IMR-90 (cell line): ENCODE data around the gene ZSCAN10. TPM values are rescaled to one million over a fixed set of nuclear protein-coding genes. Genes with fewer than 3 reads are reported as not detected.

Experiments used
- ATAC-seq: fragments of 200-7000 bp; cut with Tn5 transposase; 2 replicates; pipeline ENCODE4 v1.9.1; 2020; ENCODE audit warnings: low read depth, mild to moderate bottlenecking, moderate library complexity
- BruUV-seq: library from RNA; stranded (reverse); fragments of 400-500 nt; replicated peaks from 2 replicates; lab custom pipeline; 2021; lab: Mats Ljungman, UMichigan
- CTCF ChIA-PET: fragments of 300-600 bp; formaldehyde crosslinking; extraction: SDS; loops from one replicate; lab custom pipeline; 2021; ENCODE audit warnings: antibody characterized with exemption; lab: Yijun Ruan, JAX
- POLR2A ChIA-PET: fragments of 300-600 bp; sonication (Branson Sonifier 250); formaldehyde crosslinking; loops from one replicate; lab custom pipeline; 2022; ENCODE audit warnings: antibody characterized with exemption; ENCODE audit not compliant: unreplicated experiment; lab: Charles Lee
- DNase-seq: peaks from one replicate; pipeline ENCODE4 v3.0.0; 2013
- H2AFZ ChIP-seq: replicated peaks from 2 replicates; pipeline ENCODE3; 2013; ENCODE audit warnings: low read length, mild to moderate bottlenecking; ENCODE audit not compliant: poor library complexity
- H2AK5ac ChIP-seq: 2 replicates; pipeline ENCODE4 v1.6.1; 2013; ENCODE audit warnings: low read depth, low read length, inconsistent platforms
- H2AK9ac ChIP-seq: replicated peaks from 2 replicates; pipeline ENCODE3; 2013; ENCODE audit warnings: mild to moderate bottlenecking, low read depth, low read length, moderate library complexity; ENCODE audit not compliant: poor library complexity
- H2BK120ac ChIP-seq: 2 replicates; pipeline ENCODE4 v1.6.1; 2013; ENCODE audit warnings: low read depth, low read length, inconsistent platforms
- H2BK15ac ChIP-seq: 3 replicates; pipeline ENCODE4 v1.6.1; 2013; ENCODE audit warnings: low read depth, low read length, inconsistent platforms
- H2BK20ac ChIP-seq: 2 replicates; pipeline ENCODE4 v1.6.1; 2013; ENCODE audit warnings: low read depth, mild to moderate bottlenecking, inconsistent platforms, low read length, moderate library complexity
- H2BK5ac ChIP-seq: 2 replicates; pipeline ENCODE4 v1.6.1; 2013; ENCODE audit warnings: mild to moderate bottlenecking, low read depth, low read length, inconsistent platforms; ENCODE audit not compliant: poor library complexity, severe bottlenecking
- H3K14ac ChIP-seq: replicated peaks from 2 replicates; pipeline ENCODE4 v1.6.1; 2013; ENCODE audit warnings: low read depth, low read length, inconsistent platforms
- H3K18ac ChIP-seq: 2 replicates; pipeline ENCODE4 v1.6.1; 2013; ENCODE audit warnings: low read depth, low read length, control low read depth
- H3K23ac ChIP-seq: 2 replicates; pipeline ENCODE4 v1.6.1; 2013; ENCODE audit warnings: low read depth, low read length, inconsistent platforms
- H3K27ac ChIP-seq: 2 replicates; pipeline ENCODE4 v1.5.1; 2013; ENCODE audit warnings: mild to moderate bottlenecking, control low read depth, low read length; ENCODE audit not compliant: insufficient read depth
- H3K27me3 ChIP-seq: 2 replicates; pipeline ENCODE4 v1.6.1; 2013; ENCODE audit warnings: low read length; ENCODE audit not compliant: control insufficient read depth, insufficient read depth
- H3K36me3 ChIP-seq: 2 replicates; pipeline ENCODE4 v1.6.1; 2013; ENCODE audit warnings: low read length, mixed read lengths; ENCODE audit not compliant: control insufficient read depth, insufficient read depth
- H3K4ac ChIP-seq: 2 replicates; pipeline ENCODE4 v1.6.1; 2013; ENCODE audit warnings: low read depth, low read length, inconsistent platforms
- H3K4me1 ChIP-seq: 2 replicates; pipeline ENCODE4 v1.6.1; 2013; ENCODE audit warnings: low read length, mixed read lengths; ENCODE audit not compliant: control insufficient read depth, insufficient read depth
- H3K4me2 ChIP-seq: 2 replicates; pipeline ENCODE4 v1.6.1; 2013; ENCODE audit warnings: low read depth, mild to moderate bottlenecking, control low read depth, low read length, moderate library complexity
- H3K4me3 ChIP-seq: 2 replicates; pipeline ENCODE4 v1.5.1; 2013; ENCODE audit warnings: low read depth, mild to moderate bottlenecking, control low read depth, low read length, moderate library complexity; ENCODE audit not compliant: insufficient read depth
- H3K56ac ChIP-seq: 2 replicates; pipeline ENCODE4 v1.6.1; 2013; ENCODE audit warnings: low read length, inconsistent platforms; ENCODE audit not compliant: insufficient read depth; ENCODE audit errors: extremely low read depth
- H3K79me1 ChIP-seq, 2 experiments: 2 replicates each; pipeline ENCODE4 v1.6.1; 2013; ENCODE audit warnings: low read length in 2 of 2, inconsistent platforms in 1 of 2, low read depth in 1 of 2
- H3K9ac ChIP-seq: 2 replicates; pipeline ENCODE4 v1.6.1; 2013; ENCODE audit warnings: low read depth, low read length, control low read depth
- H3K9me1 ChIP-seq: 2 replicates; pipeline ENCODE4 v1.6.1; 2013; ENCODE audit warnings: low read length, inconsistent platforms; ENCODE audit not compliant: insufficient read depth
- H3K9me3 ChIP-seq: 2 replicates; pipeline ENCODE4 v1.6.1; 2013; ENCODE audit warnings: low read length; ENCODE audit not compliant: control insufficient read depth, insufficient read depth
- H4K20me1 ChIP-seq: 2 replicates; pipeline ENCODE4 v1.6.1; 2013; ENCODE audit warnings: low read length, inconsistent platforms; ENCODE audit not compliant: insufficient read depth
- H4K5ac ChIP-seq: 2 replicates; pipeline ENCODE4 v1.6.1; 2013; ENCODE audit warnings: mild to moderate bottlenecking, low read depth, low read length, control low read depth
- H4K8ac ChIP-seq, 2 experiments: 2 replicates each; pipeline ENCODE4 v1.6.1; 2013; ENCODE audit warnings: low read depth in 2 of 2, low read length in 2 of 2, control low read depth in 1 of 2, inconsistent platforms in 1 of 2
- H4K91ac ChIP-seq: 2 replicates; pipeline ENCODE4 v1.6.1; 2013; ENCODE audit warnings: low read depth, low read length, inconsistent platforms; ENCODE audit not compliant: insufficient read depth
- BHLHE40 ChIP-seq: fragments of 150-350 bp; IDR thresholded peaks from 2 replicates; pipeline ENCODE4 v1.6.1; 2016; ENCODE audit warnings: mild to moderate bottlenecking, low read depth, low read length
- CEBPB ChIP-seq: IDR thresholded peaks from 2 replicates; pipeline ENCODE4 v1.6.1; 2012; ENCODE audit warnings: low read depth, low read length, improper control_type of control experiment
- CHD1 ChIP-seq: IDR thresholded peaks from 2 replicates; pipeline ENCODE4 v1.6.1; 2012; ENCODE audit warnings: low read depth, low read length, improper control_type of control experiment
- CTCF ChIP-seq: conservative IDR thresholded peaks from 2 replicates; pipeline ENCODE4 v1.5.1; 2012; ENCODE audit warnings: mild to moderate bottlenecking, low read depth, low read length, improper control_type of control experiment
- ELK1 ChIP-seq: fragments of 150-350 bp; IDR thresholded peaks from 2 replicates; pipeline ENCODE4 v1.6.1; 2016; ENCODE audit warnings: low read depth, mild to moderate bottlenecking, low read length, moderate library complexity, borderline replicate concordance
- FOS ChIP-seq: fragments of 150-350 bp; IDR thresholded peaks from 2 replicates; pipeline ENCODE4 v1.6.1; 2016; ENCODE audit warnings: low read depth, low read length
- MAFK ChIP-seq: IDR thresholded peaks from 2 replicates; pipeline ENCODE4 v1.6.1; 2012; ENCODE audit warnings: low read depth, low read length, improper control_type of control experiment
- MAZ ChIP-seq: IDR thresholded peaks from 2 replicates; pipeline ENCODE4 v1.6.1; 2012; ENCODE audit warnings: low read depth, mild to moderate bottlenecking, low read length, improper control_type of control experiment, moderate library complexity, borderline replicate concordance
- MXI1 ChIP-seq: IDR thresholded peaks from 2 replicates; pipeline ENCODE4 v1.6.1; 2012; ENCODE audit warnings: low read depth, mild to moderate bottlenecking, low read length, moderate library complexity, borderline replicate concordance
- NFE2L2 ChIP-seq: fragments of 150-350 bp; IDR thresholded peaks from 2 replicates; pipeline ENCODE4 v1.6.1; 2016; ENCODE audit warnings: low read depth, mild to moderate bottlenecking, low read length
- POLR2A ChIP-seq: IDR thresholded peaks from 2 replicates; pipeline ENCODE4 v1.6.1; 2012; ENCODE audit warnings: mild to moderate bottlenecking, low read depth, low read length
- RAD21 ChIP-seq: IDR thresholded peaks from 2 replicates; pipeline ENCODE4 v1.6.1; 2012; ENCODE audit warnings: low read length, improper control_type of control experiment
- RCOR1 ChIP-seq: IDR thresholded peaks from 2 replicates; pipeline ENCODE4 v1.6.1; 2012; ENCODE audit warnings: mild to moderate bottlenecking, low read length, improper control_type of control experiment; ENCODE audit not compliant: insufficient replicate concordance
- USF2 ChIP-seq: fragments of 150-350 bp; IDR thresholded peaks from 2 replicates; pipeline ENCODE4 v1.6.1; 2017; ENCODE audit warnings: mild to moderate bottlenecking, antibody characterized with exemption, low read length, low read depth
- WGBS, 2 experiments: methylation state at CpG; one replicate each; pipeline versions ENCODE4 v1.1.5 to v1.1.7; 2013; ENCODE audit warnings: missing lambda C conversion rate in 2 of 2; ENCODE audit not compliant: insufficient read length in 1 of 2; ENCODE audit errors: extremely low coverage in 2 of 2; 5-methylcytosine and 5-hydroxymethylcytosine counted together
- dilution Hi-C: fragments of 300-500 bp; cut with HindIII; formaldehyde crosslinking; loops from one replicate; pipeline ENCODE4 v1.14.3; 2018; ENCODE audit warnings: low sequenced_read_pairs; ENCODE audit not compliant: unreplicated experiment
- in situ Hi-C: fragments of 300-500 bp; cut with MboI; formaldehyde crosslinking; loops from 3 replicates; pipeline ENCODE4 v1.14.3; 2019; ENCODE audit warnings: low sequenced_read_pairs, inconsistent platforms, mixed read lengths
- intact Hi-C: fragments of 100-400 bp; cut with micrococcal nuclease; formaldehyde crosslinking; loops from 2 replicates; pipeline ENCODE4 v1.10.0; 2022
- polyA plus RNA-seq, 3 experiments: library from polyadenylated mRNA; depleted of rRNA; stranded (reverse); fragments of >200 nt; gene quantifications; 2 replicates each; pipeline ENCODE4 v1.2.3, GENCODE V29; 2012; ENCODE audit warnings: low replicate concordance in 1 of 3
- total RNA-seq: library from RNA; depleted of rRNA; stranded (reverse); fragments of >200 nt; gene quantifications from 2 replicates; pipeline ENCODE4 v1.2.3, GENCODE V29; 2012

The ZSCAN10 gene
- total and polyA plus RNA-seq, 2 of the 4 experiments (the other 2 are of a cell fraction), result not detected

- H2BK5ac ChIP-seq, result no peak overlapping the region
- no peak overlapping the region for H4K91ac ChIP-seq
- H2BK20ac ChIP-seq, result no peak overlapping the region
- in situ Hi-C loops (no loop called here), dilution Hi-C loops (no loop called here), intact Hi-C loops (no loop called here)
- no peak overlapping the region for H3K14ac ChIP-seq
- no peak overlapping the region for H2AK5ac ChIP-seq
- no peak overlapping the region for H2AK9ac ChIP-seq
- H4K8ac ChIP-seq, result no peak overlapping the region
- DNase-seq, result no peak
- no peak overlapping the region for H3K4ac ChIP-seq
- no peak overlapping the region for H3K4me2 ChIP-seq
- H4K20me1 ChIP-seq, result no peaks in the 10 kb centered on the region
- H2BK120ac ChIP-seq, result no peak overlapping the region
- no TSS peak for BruUV-seq
- TF ChIP-seq CEBPB (no peak), USF2 (no peak), CHD1 (no peak), MAFK (no peak), RCOR1 (no peak), POLR2A (no peak), MXI1 (no peak), BHLHE40 (no peak), MAZ (no peak), CTCF (no peak), FOS (no peak), RAD21 (no peak), ELK1 (no peak), NFE2L2 (no peak)
- CTCF ChIA-PET, result no interaction called here
- no peak overlapping the region for H3K9ac ChIP-seq
- H3K4me1 ChIP-seq, result no peaks in the 10 kb centered on the region
- no peak for ATAC-seq
- no peaks in the 10 kb centered on the region for H3K36me3 ChIP-seq
- H3K27me3 ChIP-seq, result peaks cover 19% of the 10 kb centered on the region
- H3K23ac ChIP-seq, result no peak overlapping the region
- no peak overlapping the region for H2AFZ ChIP-seq
- H3K4me3 ChIP-seq, result no peak overlapping the region
- H3K27ac ChIP-seq, result no peak overlapping the region
- no peaks in the 10 kb centered on the region for H3K9me3 ChIP-seq
- H3K18ac ChIP-seq, result no peak overlapping the region
- no peak overlapping the region for H4K5ac ChIP-seq
- no peaks in the 10 kb centered on the region for H3K79me1 ChIP-seq
- no peaks in the 10 kb centered on the region for H3K9me1 ChIP-seq
- no peak overlapping the region for H2BK15ac ChIP-seq
- no CpG with 5 or more reads among the region's 1 CpG for WGBS, 2 experiments
- POLR2A ChIA-PET, result no interaction called here
- no peak overlapping the region for H3K56ac ChIP-seq
Observed at GRCh38 chr16:3084491-3084890, 14.6 kb downstream of the ZSCAN10 start.
